SK-N-MC (cell line): ENCODE results near the gene TMPRSS6.

ENCODE experiments used
- DNase-seq: peaks from one replicate; pipeline ENCODE4 v3.0.0-alpha.2; 2011; ENCODE audit warnings: low read depth, low spot score
- H3K27ac ChIP-seq: fragments of 200-600 bp; sonication (generic); 2 replicates; pipeline ENCODE4 v1.5.1; 2016; ENCODE audit warnings: mixed run types
- H3K36me3 ChIP-seq: fragments of 200-600 bp; sonication (generic); 2 replicates; pipeline ENCODE4 v1.6.1; 2017; ENCODE audit warnings: antibody characterized with exemption, low read length, mixed read lengths; ENCODE audit not compliant: insufficient read depth
- H3K4me3 ChIP-seq: fragments of 200-600 bp; sonication (generic); 2 replicates; pipeline ENCODE4 v1.5.1; 2016
- H3K9ac ChIP-seq: fragments of 200-600 bp; sonication (generic); 2 replicates; pipeline ENCODE4 v1.8.0; 2017; ENCODE audit warnings: mixed run types, mixed read lengths; ENCODE audit not compliant: insufficient read length
- H3K9me3 ChIP-seq: fragments of 200-600 bp; sonication (generic); 2 replicates; pipeline ENCODE4 v1.6.1; 2017; ENCODE audit warnings: low read depth, mild to moderate bottlenecking, antibody characterized with exemption, low read length, moderate library complexity, mixed read lengths
- EZH2 ChIP-seq: fragments of 200-600 bp; sonication (generic); IDR thresholded peaks from one replicate; pipeline ENCODE4 v1.6.1; 2017; ENCODE audit warnings: antibody characterized with exemption
- FOXP2 ChIP-seq: optimal IDR thresholded peaks from 2 replicates; pipeline ENCODE3; 2011; ENCODE audit warnings: mild to moderate bottlenecking, moderate library complexity; ENCODE audit not compliant: insufficient read depth; ENCODE audit errors: extremely low read length, control extremely low read depth
- POLR2AphosphoS5 ChIP-seq: IDR thresholded peaks from 2 replicates; pipeline ENCODE4 v1.6.1; 2012; ENCODE audit warnings: mild to moderate bottlenecking, low read depth, low read length, borderline replicate concordance

Gene TMPRSS6

DNA sequence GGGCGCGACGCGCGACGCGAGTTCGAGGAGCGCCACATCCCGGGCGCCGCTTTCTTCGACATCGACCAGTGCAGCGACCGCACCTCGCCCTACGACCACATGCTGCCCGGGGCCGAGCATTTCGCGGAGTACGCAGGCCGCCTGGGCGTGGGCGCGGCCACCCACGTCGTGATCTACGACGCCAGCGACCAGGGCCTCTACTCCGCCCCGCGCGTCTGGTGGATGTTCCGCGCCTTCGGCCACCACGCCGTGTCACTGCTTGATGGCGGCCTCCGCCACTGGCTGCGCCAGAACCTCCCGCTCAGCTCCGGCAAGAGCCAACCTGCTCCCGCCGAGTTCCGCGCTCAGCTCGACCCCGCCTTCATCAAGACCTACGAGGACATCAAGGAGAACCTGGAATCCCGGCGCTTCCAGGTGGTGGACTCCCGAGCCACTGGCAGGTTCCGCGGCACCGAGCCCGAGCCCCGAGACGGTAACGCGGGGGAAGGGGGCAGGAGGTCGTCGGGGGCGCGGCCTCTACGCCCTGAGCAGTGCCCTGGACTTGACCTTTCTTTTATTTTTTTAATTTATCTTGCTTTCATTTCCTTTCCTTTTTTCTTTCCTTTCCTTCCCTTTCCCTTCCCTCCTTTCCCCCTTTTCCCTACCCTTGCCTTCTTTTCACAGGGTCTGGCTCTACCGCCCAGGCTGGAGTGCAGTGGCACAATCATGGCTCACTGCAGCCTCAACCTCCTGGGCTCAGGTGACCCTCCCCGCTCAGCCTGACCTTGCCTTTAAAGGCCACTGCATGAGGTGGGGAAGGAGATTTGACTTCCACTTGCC is 85.0 kb downstream of the TMPRSS6 start:
- Histone ChIP-seq H3K27ac (no peak overlapping the region), H3K36me3 (no peaks in the 10 kb centered on the region), H3K4me3 (no peak overlapping the region), H3K9ac (no peak overlapping the region), H3K9me3 (no peaks in the 10 kb centered on the region)
- DNase-seq: no peak
- TF ChIP-seq EZH2 (no peak), POLR2AphosphoS5 (no peak), FOXP2 (no peak)

DNA sequence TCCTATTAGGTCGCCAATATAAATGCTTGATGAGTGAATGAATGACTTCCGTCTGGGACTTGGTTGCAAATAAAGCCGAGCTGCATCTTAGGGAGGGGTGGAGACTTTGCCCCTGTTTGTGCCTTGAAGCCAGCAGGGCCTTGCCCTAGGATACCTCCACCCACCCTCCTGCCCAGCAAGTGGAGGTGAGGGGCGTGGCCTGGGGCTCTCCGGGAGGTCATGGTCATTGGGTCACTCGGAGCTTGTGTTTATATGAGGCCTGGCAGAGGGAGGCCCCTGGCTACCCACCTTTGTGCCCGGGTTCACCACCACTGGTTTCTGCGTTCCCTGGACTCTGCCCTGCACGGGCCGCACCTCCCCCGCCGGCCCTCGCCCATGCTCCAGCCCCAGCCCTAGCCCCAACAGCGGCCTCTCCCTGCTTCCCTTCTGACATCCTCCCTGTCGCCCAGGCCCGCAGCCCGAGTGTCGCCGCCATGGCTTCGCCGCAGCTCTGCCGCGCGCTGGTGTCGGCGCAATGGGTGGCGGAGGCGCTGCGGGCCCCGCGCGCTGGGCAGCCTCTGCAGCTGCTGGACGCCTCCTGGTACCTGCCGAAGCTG is 85.7 kb downstream of the TMPRSS6 start:
- H3K9ac ChIP-seq: no peak overlapping the region
- H3K4me3 ChIP-seq: no peak overlapping the region
- DNase-seq: no peak
- no peak for TF ChIP-seq EZH2
- no peak for TF ChIP-seq POLR2AphosphoS5
- TF ChIP-seq FOXP2: no peak
- H3K9me3 ChIP-seq: no peaks in the 10 kb centered on the region
- H3K27ac ChIP-seq: no peak overlapping the region
- no peaks in the 10 kb centered on the region for H3K36me3 ChIP-seq

DNA sequence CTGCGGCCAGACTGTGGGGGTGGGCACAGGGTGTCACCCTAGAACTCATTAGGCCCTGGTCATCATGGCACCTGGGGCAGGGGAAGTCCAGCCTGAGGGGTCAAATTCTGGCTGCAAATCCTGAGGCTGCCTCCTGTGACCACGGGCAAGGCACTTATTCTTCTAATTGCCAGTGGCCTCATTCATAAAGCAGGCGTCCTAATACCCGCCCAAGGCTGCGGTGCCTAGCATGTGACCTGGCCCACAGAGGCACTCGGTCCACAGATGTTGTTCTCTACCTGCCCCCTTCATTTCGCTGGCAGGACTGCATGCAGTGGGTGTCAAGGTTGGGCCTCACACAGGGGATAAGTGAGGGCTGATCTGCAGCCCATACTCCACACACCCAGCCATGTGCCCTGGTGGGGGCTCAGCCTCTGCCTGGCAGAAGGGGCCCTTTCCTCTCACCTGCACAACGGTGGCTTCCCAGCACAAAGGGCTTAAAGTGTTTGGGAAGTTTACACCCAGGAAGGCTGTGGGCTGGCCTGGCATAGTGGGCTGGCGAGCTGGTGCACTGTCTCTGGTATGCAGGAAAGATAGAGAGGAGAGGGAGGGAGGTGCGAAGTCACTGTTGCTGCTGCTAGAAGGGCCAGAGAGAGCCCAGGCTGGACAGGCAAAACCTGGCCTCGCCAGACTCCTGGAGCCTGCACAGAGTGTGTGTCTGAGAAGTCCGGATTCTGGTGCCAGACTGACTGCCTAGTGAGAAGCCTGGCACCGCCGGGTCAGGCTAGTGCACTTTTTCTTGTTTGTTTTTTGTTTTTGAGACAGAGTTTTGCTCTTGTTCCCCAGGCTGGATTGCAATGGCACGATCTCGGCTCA is 86.8 kb downstream of the TMPRSS6 start:
- no peak overlapping the region for H3K4me3 ChIP-seq
- DNase-seq: no peak
- H3K36me3 ChIP-seq: no peaks in the 10 kb centered on the region
- TF ChIP-seq POLR2AphosphoS5 (no peak), FOXP2 (no peak), EZH2 (no peak)
- H3K27ac ChIP-seq: no peak overlapping the region
- H3K9me3 ChIP-seq: no peaks in the 10 kb centered on the region
- H3K9ac ChIP-seq: no peak overlapping the region

DNA sequence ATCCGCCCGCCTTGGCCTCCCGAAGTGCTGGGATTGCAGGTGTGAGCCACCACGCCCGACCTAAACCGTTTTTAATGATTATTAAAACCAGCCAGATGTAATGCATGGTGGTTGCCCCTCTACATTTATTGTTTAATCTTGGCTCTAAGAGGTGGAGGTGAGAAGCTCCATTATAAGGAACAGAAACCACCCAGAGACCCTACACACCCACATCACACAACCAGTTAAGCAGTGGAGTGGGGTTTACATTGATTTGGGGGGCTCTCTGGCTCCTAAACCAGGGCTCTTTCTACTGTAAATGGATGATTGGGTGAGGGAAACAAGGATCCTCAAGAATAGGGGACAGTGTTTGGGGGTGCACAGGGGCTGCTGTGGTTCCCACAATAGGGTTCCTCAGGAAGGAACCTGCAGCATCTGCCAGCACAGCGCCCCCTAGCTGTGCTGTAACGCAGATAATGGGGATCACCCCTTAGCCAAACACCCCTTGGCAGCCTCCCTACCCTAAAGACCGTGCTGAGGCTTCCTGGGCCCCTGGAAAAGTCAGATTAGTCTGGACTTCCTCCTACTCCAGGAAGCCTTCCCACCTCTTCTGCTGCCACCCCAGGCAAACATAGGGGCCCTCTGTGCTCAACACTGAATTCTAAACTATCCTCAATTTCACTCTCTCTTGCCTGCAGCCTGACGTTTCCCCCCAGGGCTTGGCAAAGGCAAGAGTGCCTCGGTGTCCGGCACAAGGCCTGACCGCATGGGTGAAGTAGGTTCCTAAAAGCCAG is 87.6 kb downstream of the TMPRSS6 start:
- DNase-seq: no peak
- no peak overlapping the region for H3K9ac ChIP-seq
- TF ChIP-seq EZH2: no peak
- TF ChIP-seq POLR2AphosphoS5: no peak
- no peak for TF ChIP-seq FOXP2

DNA sequence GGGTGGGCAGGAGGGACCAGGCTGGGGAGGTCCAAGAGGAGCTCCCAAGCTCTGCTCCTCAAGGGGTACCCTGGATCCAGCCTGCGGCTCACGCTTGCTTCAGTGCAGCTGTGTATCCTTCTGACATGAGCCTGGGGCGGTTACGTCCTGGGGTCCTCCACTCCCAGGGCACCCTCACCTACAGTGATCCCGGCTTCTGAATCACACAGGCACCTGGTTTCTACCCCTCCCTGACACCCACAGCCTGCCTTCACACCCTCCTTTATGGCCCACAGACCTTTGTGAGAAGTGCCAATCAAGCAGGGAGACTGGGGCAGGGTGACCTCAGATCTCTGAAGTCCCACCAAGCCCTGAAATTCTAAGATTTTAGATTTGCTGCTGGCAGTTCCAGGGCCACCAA is 88.5 kb downstream of the TMPRSS6 start:
- DNase-seq: no peak
- H3K9ac ChIP-seq: no peak overlapping the region
- H3K4me3 ChIP-seq: no peak overlapping the region
- no peaks in the 10 kb centered on the region for H3K9me3 ChIP-seq
- no peak overlapping the region for H3K27ac ChIP-seq
- TF ChIP-seq POLR2AphosphoS5 (no peak), EZH2 (no peak), FOXP2 (no peak)
- H3K36me3 ChIP-seq: no peaks in the 10 kb centered on the region

More for the DNA sequence above, 87.6 kb downstream of the TMPRSS6 start:
- Histone ChIP-seq H3K4me3 (no peak overlapping the region), H3K27ac (no peak overlapping the region), H3K36me3 (no peaks in the 10 kb centered on the region), H3K9me3 (no peaks in the 10 kb centered on the region)

DNA sequence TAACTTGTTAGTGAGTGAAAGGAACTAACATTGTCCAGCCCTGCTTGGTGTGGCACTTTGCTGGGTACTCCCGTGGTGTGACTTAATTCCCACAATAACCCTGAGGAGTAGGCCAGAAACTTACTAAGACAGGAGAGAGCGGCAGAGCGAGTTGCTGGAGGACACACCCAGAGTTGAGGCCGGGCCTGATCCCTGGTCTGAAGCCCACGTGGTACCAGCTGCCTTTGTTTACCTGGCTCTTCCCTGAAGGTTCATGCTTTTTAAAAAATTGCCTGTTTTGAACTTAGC is 89.4 kb downstream of the TMPRSS6 start:
- Histone ChIP-seq H3K27ac (no peak overlapping the region), H3K9ac (no peak overlapping the region), H3K9me3 (no peaks in the 10 kb centered on the region), H3K4me3 (peak overlapping the region; percentile 69), H3K36me3 (no peaks in the 10 kb centered on the region)
- DNase-seq: no peak
- TF ChIP-seq EZH2 (no peak), POLR2AphosphoS5 (no peak), FOXP2 (no peak)

DNA sequence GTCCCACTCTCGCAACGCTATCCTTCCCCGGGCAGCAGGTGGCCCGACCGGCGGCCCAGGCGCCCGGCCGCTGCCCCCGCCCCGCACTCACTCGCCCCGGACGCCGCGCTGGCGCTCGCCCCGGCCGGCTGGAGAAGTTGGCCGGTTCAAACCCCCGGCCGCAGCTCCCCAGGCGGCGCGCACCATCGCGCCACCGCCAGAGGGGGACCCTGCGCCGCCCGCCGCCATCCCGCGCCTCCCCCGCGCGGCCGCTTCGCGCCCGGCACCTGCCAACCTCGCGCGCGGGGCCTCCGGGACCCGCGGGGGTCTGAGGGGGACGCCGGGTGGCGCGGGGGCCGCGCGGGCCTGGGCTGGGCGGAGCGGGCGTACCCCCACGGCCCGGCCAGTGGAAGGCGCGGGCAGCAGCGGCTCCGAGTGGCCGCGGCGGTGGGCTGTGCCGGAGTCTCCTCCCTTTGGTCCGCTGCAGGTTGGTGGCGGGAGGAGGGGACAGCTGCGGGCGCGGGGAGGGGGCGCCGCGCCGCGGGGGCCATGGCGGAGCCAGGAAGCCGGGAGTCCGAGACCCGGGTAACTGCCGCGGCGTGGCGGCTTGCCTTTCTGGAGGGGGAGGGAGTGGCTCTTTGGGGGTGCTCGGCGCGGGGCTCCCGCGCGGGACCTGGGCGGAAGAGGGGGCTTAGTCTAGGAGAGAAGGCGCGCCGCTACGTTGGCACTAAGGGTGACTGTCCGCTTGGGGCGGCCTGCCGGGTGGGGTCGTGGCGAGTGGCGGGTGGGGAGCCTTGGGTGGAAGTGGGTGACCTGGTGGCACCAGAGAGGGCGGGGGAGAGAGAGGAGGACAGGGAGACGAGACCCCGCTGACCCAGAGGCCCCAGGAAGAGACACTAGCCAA is 90.0 kb downstream of the TMPRSS6 start, which contains the start of the genes MPST and TST:
MPST (plus strand) TSS at position 434 of the 883 bp plus-strand sequence; CDS start at position 529, 95 bp downstream.
TST (minus strand) TSS at position 139 of the 883 bp plus-strand sequence. CDS start 715 bp downstream, outside the sequence.
- H3K9me3 ChIP-seq: no peaks in the 10 kb centered on the region
- peak within 1 kb of the TSS; percentile 26 for H3K9ac ChIP-seq
- no peak within 1 kb of the TSS for H3K27ac ChIP-seq
- TF ChIP-seq EZH2 (no peak), FOXP2 (no peak), POLR2AphosphoS5 (no peak)
- DNase-seq: no peak
- no peaks in the 10 kb centered on the region for H3K36me3 ChIP-seq
- H3K4me3 ChIP-seq: peak within 1 kb of the TSS; percentile 69
